Neural progenitor cell (in vitro differentiated cells): ENCODE measurements around the gene CEP68.

Experiments used
- CTCF ChIP-seq: fragments of 200-600 bp; sonication (generic); IDR thresholded peaks from 2 replicates; pipeline ENCODE4 v1.5.1; 2017; ENCODE audit warnings: antibody characterized with exemption, mild to moderate bottlenecking
- EZH2 ChIP-seq: fragments of 200-600 bp; sonication (generic); IDR thresholded peaks from 2 replicates; pipeline ENCODE4 v1.6.1; 2017; ENCODE audit warnings: antibody characterized with exemption, mild to moderate bottlenecking, moderate library complexity
- EZH2phosphoT487 ChIP-seq: fragments of 200-600 bp; sonication (generic); IDR thresholded peaks from 2 replicates; pipeline ENCODE4 v1.6.1; 2017; ENCODE audit warnings: antibody characterized with exemption

- TF ChIP-seq CTCF, result no peak
- TF ChIP-seq EZH2, result no peak
- TF ChIP-seq EZH2phosphoT487, result no peak
Measured at GRCh38 chr2:65043001-65043400, 13.2 kb upstream of the CEP68 start.
